Stimulated activated CD8-positive, alpha-beta memory T cell treated with anti-CD3 and anti-CD28 coated beads, Interleukin-7, amount 100 ng/mL, for 48 hours (primary cell): ENCODE data around the gene MRC2.
A peak's percentile ranks its signal among the peaks of the same experiment; 100 is the strongest.

Source experiments
- DNase-seq, 2 donors: peaks; one replicate each; pipeline ENCODE4 v3.0.0-alpha.2; 2020; ENCODE audit warnings: low read depth in 1 of 2; ENCODE audit errors: extremely low read depth in 1 of 2

Gene MRC2

DNA sequence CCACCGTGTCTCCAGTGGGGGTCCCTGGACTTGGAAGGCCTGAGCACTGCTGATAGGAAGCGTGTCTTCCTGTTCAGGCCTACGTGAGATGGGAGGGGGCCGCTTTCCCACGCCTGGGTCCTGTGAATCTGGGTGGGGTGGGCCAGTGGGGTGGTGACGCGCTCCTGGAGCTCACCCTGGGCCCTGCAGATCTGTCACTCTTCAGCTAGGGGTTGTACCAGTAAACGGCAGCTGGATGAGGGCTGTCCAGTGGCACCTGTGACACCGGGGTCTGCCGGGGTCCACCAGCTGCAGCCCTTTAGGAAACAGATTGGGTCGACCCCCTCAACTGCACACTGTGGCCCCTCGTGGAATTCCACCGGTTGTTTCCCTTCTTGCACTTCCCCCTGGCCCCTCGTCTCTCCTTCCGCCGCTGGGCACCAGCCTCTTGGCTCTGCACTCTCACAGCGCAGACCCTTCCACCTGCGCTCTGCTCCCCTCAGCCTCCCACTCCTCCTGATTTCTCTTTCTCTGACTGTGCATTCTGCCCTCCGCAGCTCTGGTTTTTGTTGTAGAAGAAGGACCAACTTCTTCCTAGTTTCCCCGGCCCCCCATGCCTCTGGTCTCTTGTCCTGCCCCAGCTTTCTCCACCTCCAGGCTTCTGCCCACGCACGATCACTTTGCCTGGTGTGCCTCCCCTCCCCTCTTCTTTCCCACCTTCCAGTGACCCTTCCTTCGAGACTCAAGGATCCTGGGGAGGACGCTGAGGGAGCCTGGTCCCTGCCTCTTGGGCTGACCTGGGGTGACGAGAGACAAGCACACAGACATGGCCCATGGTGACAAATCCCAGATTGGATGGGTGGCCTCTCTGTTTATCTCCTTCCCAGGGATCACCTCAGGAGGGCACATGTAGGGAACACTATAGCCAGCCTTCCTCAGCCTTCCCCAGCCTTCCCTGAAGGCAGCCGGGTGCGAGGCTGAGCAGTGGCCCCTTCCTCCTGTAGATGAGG is 4.8 kb downstream of the MRC2 start:
- no peak for DNase-seq

DNA sequence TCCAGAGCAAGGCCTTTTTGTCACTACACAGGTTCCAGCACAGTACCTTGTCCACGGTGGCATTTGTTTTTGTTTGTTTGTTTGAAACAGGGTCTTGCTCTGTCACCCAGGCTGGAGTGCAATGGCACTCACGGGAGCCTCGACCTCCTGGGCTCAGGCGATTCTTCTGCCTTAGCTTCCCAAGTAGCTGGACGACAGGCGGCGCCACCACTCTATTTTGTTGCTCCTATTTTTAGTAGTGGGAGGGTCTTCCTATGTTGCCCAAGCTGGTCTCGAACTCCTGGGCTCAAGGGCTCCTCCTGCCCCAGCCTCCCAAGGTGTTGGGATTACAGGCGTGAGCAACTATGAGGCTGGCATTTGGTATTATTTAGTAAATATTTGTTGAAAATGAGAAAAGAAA is 10.3 kb downstream of the MRC2 start:
- no peak for DNase-seq

DNA sequence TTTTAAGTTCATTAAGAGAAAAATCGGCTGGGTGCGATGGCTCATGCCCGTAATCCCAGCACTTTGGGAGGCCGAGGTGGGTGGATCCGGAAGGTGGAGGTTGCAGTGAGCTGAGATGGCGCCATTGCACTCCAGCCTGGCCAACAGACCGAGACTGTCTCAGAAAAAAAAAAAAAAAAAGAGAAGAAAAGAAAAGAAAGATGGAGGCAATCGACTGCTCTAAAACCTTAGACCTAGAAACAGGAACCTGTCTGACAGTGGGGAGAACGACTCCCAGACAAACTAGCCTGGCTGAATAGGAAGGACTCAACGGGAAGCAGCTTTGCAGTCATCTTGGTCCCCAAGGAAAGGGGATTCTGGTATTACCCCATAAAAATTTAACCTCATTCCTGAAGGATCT is 13.7 kb downstream of the MRC2 start:
- DNase-seq, result no peak

GRCh38 chr17:62641951-62642350 is 14.5 kb downstream of the MRC2 start:
- no peak for DNase-seq

DNA sequence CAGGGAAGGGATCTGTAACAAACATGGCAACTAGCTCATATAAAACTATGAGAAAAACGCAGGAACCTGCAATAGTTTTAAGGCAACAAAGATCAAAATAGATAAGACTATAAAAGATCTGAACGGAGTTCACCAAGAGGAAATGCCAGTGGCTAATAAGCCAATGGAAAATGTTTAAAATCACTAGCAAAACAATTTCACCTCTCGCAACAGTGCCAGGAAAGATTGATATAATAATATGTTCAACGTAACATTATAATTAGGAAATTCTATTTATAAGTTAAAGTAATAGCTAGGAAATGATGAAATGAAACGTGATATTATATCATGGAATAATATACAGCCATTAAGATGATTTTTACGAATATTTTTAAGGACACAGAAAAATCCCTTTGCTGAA is 16.0 kb downstream of the MRC2 start:
- no peak for DNase-seq

GRCh38 chr17:62644487-62645173 is 17.2 kb downstream of the MRC2 start:
- DNase-seq, result no peak

DNA sequence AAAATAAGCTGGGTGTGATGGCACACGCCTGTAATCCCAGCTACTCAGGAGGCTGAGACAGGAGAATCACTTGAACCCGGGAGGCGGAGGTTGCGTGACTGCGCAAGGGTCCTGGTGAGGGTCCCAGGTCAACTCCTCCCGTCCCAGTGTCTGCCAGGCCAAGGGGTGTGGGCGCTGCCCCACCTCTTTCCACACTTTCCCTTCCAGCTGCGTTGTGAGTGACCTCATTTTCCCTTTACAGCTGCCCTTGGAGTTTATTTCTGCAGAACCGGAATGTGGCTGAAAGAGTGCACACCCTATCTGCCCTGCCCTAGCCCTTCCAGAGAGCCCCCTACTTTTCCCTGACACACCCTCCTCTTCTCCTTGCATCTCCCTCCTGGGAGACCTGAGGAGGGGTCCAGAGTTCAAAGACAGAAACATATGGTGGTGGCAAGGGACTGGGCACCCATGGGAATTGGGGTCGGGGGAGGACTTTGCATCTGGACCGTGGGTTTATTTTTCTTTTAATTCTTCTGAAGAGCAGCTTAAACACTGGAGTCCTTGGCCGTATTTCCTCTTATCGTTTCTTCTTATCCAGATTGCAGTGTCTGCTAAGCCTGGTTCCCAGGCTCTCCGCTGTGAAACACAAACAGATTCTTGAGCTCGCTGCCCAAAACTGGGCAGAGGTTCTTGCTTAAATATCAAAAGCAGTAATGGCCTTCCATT is 20.9 kb downstream of the MRC2 start:
- no peak for DNase-seq

DNA sequence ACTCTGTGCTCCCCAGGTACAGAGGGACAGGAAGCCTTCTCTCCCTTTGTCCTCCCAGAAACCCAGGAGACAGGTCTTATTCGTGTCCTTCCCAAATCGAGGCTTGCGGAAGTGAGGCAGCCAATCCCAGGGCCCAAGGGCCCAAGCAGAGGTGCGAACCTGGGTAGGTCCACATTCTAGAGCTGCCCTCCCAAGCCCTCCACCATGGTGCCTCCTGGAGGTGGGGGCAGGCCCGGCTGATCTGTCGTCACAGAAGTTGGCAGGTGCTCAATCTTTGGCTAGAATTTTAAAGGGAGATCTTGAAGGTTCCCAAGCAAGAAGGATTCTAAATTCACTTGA is 21.5 kb downstream of the MRC2 start:
- no peak for DNase-seq

- DNase-seq, result no peak
Observed at GRCh38 chr17:62649570-62649969, 22.1 kb downstream of the MRC2 start.

DNA sequence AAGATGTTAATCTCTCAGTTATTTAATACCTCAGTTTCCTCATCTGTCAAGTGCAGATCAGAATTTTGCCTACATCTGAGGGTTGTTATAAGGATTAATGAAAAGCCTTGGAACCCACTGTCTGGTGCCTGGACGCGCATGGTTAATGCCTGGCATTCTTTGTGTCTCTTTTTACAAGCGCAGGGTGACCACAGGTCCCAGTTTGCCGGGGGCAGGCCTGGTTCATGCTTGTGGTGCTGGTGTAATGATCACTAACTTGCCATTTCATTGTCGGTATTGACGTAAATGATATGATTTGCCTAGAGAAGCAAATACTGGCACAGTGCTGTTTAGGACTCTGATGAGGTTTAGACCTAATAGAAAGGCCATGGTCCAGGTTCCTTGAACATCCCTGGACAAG is 23.1 kb downstream of the MRC2 start:
- DNase-seq, result no peak

DNA sequence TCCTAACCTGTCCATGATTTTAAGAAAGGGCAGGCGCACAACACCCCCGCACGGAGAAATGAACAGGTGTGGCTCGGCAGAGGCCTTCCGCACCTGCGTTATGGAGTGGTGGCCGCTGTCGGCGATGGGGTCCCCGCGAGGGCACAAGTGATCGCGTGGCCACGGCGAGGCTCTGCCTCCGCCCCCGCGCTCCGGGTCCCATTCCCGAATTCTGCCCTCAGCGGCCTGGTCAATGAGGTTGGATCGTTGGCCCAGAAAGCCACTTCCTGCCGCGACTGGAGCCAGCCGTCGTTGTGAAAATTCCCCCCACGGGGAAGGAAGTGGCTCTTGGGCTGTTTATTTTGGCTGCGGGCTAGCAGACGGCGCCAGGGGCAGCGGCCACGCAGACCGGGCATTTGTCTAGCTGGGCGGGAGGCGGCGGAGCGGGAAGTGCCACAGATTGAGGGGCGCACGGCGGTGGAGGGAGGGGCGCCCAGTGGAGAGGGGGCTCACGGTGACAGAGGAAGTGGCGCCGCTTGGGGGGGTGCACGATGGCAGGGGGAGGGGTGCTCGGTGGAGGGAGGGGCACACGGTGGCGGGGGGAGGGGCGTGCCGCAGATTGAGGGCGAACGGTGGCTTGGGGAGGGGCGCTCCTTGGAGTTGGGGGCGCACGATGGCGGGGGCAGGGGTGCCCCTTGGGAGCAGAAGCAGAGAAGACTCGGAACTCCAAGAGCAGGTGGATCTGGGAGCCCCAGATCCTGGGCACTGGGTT is 25.0 kb downstream of the MRC2 start:
- DNase-seq, result peak; percentile 13 to 28

DNA sequence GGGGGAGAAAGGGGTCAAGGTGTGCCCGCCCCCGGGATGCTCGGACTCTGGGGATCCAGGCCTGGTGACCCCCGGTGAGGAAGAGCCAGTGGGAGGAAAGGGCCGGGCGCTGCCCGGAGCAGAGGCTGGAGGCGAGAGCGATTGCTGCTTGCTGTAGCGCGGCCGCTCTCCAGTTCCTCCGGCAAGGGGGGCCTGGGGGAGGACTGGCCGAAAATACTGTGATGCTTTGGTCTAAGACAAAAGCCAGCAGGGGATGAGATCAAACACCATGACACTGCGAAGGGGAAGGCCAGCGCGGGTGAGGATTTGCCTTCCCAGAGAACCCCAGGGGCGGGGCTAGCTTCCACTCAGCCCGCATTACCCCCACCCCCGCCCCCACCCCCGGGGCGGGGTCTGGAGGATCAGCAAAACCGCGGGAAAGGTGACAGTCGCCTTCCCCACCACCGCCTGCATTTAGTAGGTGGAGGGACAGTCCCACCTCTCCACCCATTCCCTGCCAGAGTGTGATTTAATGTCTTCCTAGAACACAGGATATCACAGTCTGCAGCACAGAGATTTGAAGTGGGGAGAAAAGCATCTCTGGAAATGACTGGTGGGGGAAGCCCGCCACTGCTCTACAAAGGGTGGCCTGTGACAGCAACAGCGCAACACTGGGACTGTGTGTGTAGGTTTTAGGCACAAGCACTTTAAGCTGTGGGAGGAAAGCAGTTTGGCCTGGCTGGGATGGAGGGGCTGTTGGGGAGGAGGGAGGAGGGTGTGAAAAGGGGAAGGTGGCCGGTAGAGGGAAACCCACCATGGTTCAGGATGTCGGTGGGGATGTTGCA is 25.7 kb downstream of the MRC2 start:
- DNase-seq, result peak; percentile 89 to 92

GRCh38 chr17:62653826-62654761 is 26.6 kb downstream of the MRC2 start:
- DNase-seq, result no peak

GRCh38 chr17:62655656-62656055 is 28.2 kb downstream of the MRC2 start:
- no peak for DNase-seq

- no peak for DNase-seq
Observed at GRCh38 chr17:62656446-62656845, 29.0 kb downstream of the MRC2 start.

DNA sequence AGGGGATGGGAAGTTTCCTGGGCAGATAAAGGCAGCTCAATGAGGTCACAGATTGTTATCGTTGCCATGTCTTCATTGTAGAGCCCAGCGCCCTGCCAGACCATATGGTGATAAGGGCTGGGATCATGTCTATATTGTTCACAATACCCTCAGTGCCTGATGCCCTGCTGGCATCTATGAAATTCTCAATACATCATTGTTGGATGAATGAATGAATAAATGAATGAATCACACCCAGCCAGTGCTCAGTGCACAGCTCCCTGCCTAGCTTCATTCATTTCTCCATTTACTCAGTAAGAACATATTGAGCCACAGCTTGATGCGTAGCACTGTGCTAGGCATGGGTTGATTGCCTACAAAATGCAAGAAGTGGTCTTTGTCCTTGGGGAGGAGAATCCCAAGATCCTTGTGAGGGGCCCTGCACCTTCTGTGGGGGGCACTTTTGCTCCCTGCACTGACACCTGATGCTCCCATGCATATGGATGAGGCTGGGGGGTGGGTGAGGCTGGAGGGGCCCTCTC is 29.7 kb downstream of the MRC2 start:
- DNase-seq, result no peak

GRCh38 chr17:62657690-62658089 is 30.2 kb downstream of the MRC2 start:
- DNase-seq, result no peak

DNA sequence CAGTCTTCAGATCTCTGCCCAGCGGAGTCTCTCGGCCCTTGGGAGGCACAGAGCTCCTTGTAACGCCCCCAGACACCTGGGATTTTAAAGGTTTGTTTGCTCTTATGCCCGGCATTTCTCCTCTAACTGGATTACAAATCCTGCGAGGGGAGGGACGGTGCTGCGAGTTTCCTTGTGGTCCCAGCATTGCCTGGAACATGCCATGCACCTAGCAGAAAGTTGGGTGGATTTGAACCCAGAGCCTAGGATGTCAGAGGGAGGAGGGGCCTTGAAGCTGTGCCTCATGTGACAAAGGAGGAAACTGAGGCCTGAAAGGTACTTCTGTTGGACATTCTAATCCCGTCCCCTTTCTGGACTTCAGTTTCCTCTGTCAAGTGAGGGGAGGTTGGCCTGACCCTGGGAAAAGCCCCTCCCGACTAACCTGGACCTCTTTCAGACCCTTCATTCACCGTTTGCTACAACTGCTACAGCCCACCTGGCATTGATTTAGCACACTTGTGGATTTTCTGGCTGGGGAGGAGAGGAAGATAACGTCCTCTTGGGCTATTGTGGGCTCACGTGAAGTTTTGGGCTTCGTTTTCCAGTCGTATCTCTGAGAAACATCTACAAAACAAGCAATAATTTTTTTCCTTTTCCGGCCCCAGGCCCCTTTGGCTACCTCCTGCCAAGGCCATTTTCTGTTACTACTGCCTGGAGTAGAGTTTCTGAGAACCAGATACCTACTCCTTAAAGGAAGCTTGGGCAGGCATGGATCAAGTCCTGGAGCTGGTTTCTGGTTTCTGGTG is 30.9 kb downstream of the MRC2 start:
- no peak for DNase-seq
